Measurements from ENCODE around the gene NPAS3. TPM values are rescaled to one million over a fixed set of nuclear protein-coding genes. Genes with fewer than 3 reads are reported as not detected.

Gene NPAS3
- total and polyA plus RNA-seq, 2 donors (not counting 1 experiment from before 2014, with no cell fraction given) = 0.10 to 0.50 TPM

GRCh38 chr14:33802737-33803136 lies 864.1 kb downstream of the NPAS3 start:
- H3K4me3 ChIP-seq (replicated peaks in 1 of 4; ENCODE audit: control extremely low read depth in 1 of 4, insufficient read depth in 1 of 4, low read depth in 3 of 4, low read length in 4 of 4) = no peak overlapping the region
- TF ChIP-seq CTCF (conservative IDR thresholded peaks at IDR 0.05 in 1 of 2, IDR thresholded peaks at IDR 0.05 in 1 of 2; ENCODE audit: low read depth in 1 of 2, low read length in 2 of 2) (no peak), EZH2 (IDR thresholded peaks at IDR 0.05; ENCODE audit: low read length, missing control alignments) (no peak)
- peaks cover 13% of the 10 kb centered on the region for H3K27me3 ChIP-seq (ENCODE audit: control insufficient read depth, insufficient read depth, low read length)

GRCh38 chr14:33805593-33805992 lies 866.9 kb downstream of the NPAS3 start:
- no peak overlapping the region for H3K9ac ChIP-seq (ENCODE audit: insufficient read depth, low read length)
- no peaks in the 10 kb centered on the region for H3K36me3 ChIP-seq (ENCODE audit: control insufficient read depth, insufficient read depth, low read length)
- TF ChIP-seq CTCF (conservative IDR thresholded peaks at IDR 0.05 in 1 of 2, IDR thresholded peaks at IDR 0.05 in 1 of 2; ENCODE audit: low read depth in 1 of 2, low read length in 2 of 2) (no peak), EZH2 (IDR thresholded peaks at IDR 0.05; ENCODE audit: low read length, missing control alignments) (no peak)
- no peaks in the 10 kb centered on the region for H3K79me2 ChIP-seq (ENCODE audit: control insufficient read depth, insufficient read depth, low read length)
- no peak overlapping the region for H3K4me3 ChIP-seq (replicated peaks in 1 of 4; ENCODE audit: control extremely low read depth in 1 of 4, insufficient read depth in 1 of 4, low read depth in 3 of 4, low read length in 4 of 4)
- H3K27ac ChIP-seq (ENCODE audit: insufficient read depth, low read length) = no peak overlapping the region
- DNase-seq (ENCODE audit: low read depth in 2 of 2) = no peak
- no peak overlapping the region for H3K4me2 ChIP-seq (ENCODE audit: extremely low read depth, insufficient read depth, low read length)
- no peak overlapping the region for H2AFZ ChIP-seq (ENCODE audit: low read length)
- H3K9me3 ChIP-seq (ENCODE audit: control insufficient read depth, insufficient read depth, low read depth, low read length) = no peaks in the 10 kb centered on the region
- no peaks in the 10 kb centered on the region for H4K20me1 ChIP-seq (ENCODE audit: control insufficient read depth, extremely low read depth, insufficient read depth, low read length)
- H3K4me1 ChIP-seq (ENCODE audit: control insufficient read depth, extremely low read depth, insufficient read depth, low read length) = no peaks in the 10 kb centered on the region
- H3K27me3 ChIP-seq (ENCODE audit: control insufficient read depth, insufficient read depth, low read length) = peaks cover 7% of the 10 kb centered on the region

More at GRCh38 chr14:33802737-33803136, 864.1 kb downstream of the NPAS3 start:
- no peak overlapping the region for H3K9ac ChIP-seq (ENCODE audit: insufficient read depth, low read length)
- no peak overlapping the region for H3K27ac ChIP-seq (ENCODE audit: insufficient read depth, low read length)
- H3K9me3 ChIP-seq (ENCODE audit: control insufficient read depth, insufficient read depth, low read depth, low read length) = no peaks in the 10 kb centered on the region
- no peaks in the 10 kb centered on the region for H3K36me3 ChIP-seq (ENCODE audit: control insufficient read depth, insufficient read depth, low read length)
- H2AFZ ChIP-seq (ENCODE audit: low read length) = no peak overlapping the region
- no peaks in the 10 kb centered on the region for H3K4me1 ChIP-seq (ENCODE audit: control insufficient read depth, extremely low read depth, insufficient read depth, low read length)
- no peak for DNase-seq (ENCODE audit: low read depth in 2 of 2)
- H3K4me2 ChIP-seq (ENCODE audit: extremely low read depth, insufficient read depth, low read length) = no peak overlapping the region
- H3K79me2 ChIP-seq (ENCODE audit: control insufficient read depth, insufficient read depth, low read length) = no peaks in the 10 kb centered on the region
- no peaks in the 10 kb centered on the region for H4K20me1 ChIP-seq (ENCODE audit: control insufficient read depth, extremely low read depth, insufficient read depth, low read length)

- Histone ChIP-seq H3K9me3 (ENCODE audit: control insufficient read depth, insufficient read depth, low read depth, low read length) (no peaks in the 10 kb centered on the region), H3K9ac (ENCODE audit: insufficient read depth, low read length) (no peak overlapping the region), H4K20me1 (ENCODE audit: control insufficient read depth, extremely low read depth, insufficient read depth, low read length) (no peaks in the 10 kb centered on the region), H3K4me2 (ENCODE audit: extremely low read depth, insufficient read depth, low read length) (no peak overlapping the region), H3K79me2 (ENCODE audit: control insufficient read depth, insufficient read depth, low read length) (no peaks in the 10 kb centered on the region), H3K36me3 (ENCODE audit: control insufficient read depth, insufficient read depth, low read length) (no peaks in the 10 kb centered on the region), H3K4me1 (ENCODE audit: control insufficient read depth, extremely low read depth, insufficient read depth, low read length) (no peaks in the 10 kb centered on the region), H3K27me3 (ENCODE audit: control insufficient read depth, insufficient read depth, low read length) (no peaks in the 10 kb centered on the region), H3K4me3 (replicated peaks in 1 of 4; ENCODE audit: control extremely low read depth in 1 of 4, insufficient read depth in 1 of 4, low read depth in 3 of 4, low read length in 4 of 4) (no peak overlapping the region), H2AFZ (ENCODE audit: low read length) (no peak overlapping the region), H3K27ac (ENCODE audit: insufficient read depth, low read length) (no peak overlapping the region)
- DNase-seq (ENCODE audit: low read depth in 2 of 2) = no peak
- TF ChIP-seq EZH2 (IDR thresholded peaks at IDR 0.05; ENCODE audit: low read length, missing control alignments) (no peak), CTCF (conservative IDR thresholded peaks at IDR 0.05 in 1 of 2, IDR thresholded peaks at IDR 0.05 in 1 of 2; ENCODE audit: low read depth in 1 of 2, low read length in 2 of 2) (no peak)
These were observed 868.2 kb downstream of the NPAS3 start for GRCh38 chr14:33806905-33807304.
